Measurements from ENCODE around the gene RND2. TPM values are rescaled to one million over a fixed set of nuclear protein-coding genes. Genes with fewer than 3 reads are reported as not detected.
A peak's percentile ranks its signal among the peaks of the same experiment; 100 is the strongest.

RND2 gene
- total RNA-seq, 1 donor from 2014 or later = 75.8 TPM

- no peak for TF ChIP-seq CTCF (IDR thresholded peaks at IDR 0.05; ENCODE audit: partially characterized antibody, unreplicated experiment)
- Mint-ChIP-seq H3K27me3 (ENCODE audit: unreplicated experiment) (peaks cover 2% of the 10 kb centered on the region), H3K27ac (ENCODE audit: unreplicated experiment) (peak overlapping the region; percentile 75), H3K9me3 (ENCODE audit: unreplicated experiment) (peaks cover 12% of the 10 kb centered on the region), H3K4me3 (ENCODE audit: unreplicated experiment) (peak overlapping the region; percentile 40), H3K36me3 (ENCODE audit: unreplicated experiment) (no peaks in the 10 kb centered on the region), H3K4me1 (ENCODE audit: low read depth, unreplicated experiment) (peaks cover 54% of the 10 kb centered on the region)
- DNase-seq = no peak
These were observed 5.2 kb downstream of the RND2 start for GRCh38 chr17:43030137-43030767.

DNA sequence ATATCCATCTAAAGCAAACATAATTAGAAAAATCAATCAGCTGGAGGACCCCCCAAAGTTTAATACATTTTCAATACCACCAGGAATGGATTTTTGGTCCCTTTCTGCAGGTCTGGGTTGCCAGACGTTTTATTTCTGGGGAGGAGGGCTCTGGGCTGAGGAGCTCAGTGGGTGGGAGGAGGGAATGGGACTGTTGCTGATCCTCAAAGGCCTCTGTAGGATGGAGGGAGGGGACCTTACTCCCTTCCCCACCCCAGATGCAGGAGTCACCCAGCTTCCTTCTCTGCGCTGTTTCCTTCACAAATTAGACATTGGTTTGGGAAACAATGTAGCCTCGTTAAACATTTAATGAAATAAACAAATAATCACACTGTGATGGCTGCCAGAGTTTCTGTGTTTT lies 6.6 kb downstream of the RND2 start:
- no peak for TF ChIP-seq CTCF (IDR thresholded peaks at IDR 0.05; ENCODE audit: partially characterized antibody, unreplicated experiment)
- H3K9me3 Mint-ChIP-seq (ENCODE audit: unreplicated experiment) = peaks cover 12% of the 10 kb centered on the region
- no peaks in the 10 kb centered on the region for H3K36me3 Mint-ChIP-seq (ENCODE audit: unreplicated experiment)
- peaks cover 3% of the 10 kb centered on the region for H3K27me3 Mint-ChIP-seq (ENCODE audit: unreplicated experiment)
- peaks cover 57% of the 10 kb centered on the region for H3K4me1 Mint-ChIP-seq (ENCODE audit: low read depth, unreplicated experiment)
- peak overlapping the region; percentile 46 for H3K4me3 Mint-ChIP-seq (ENCODE audit: unreplicated experiment)
- H3K27ac Mint-ChIP-seq (ENCODE audit: unreplicated experiment) = no peak overlapping the region
- no peak for DNase-seq

GRCh38 chr17:43033948-43034881 lies 9.2 kb downstream of the RND2 start:
- Mint-ChIP-seq H3K4me3 (ENCODE audit: unreplicated experiment) (peak overlapping the region; percentile 89), H3K27ac (ENCODE audit: unreplicated experiment) (peak overlapping the region; percentile 98), H3K27me3 (ENCODE audit: unreplicated experiment) (peaks cover 3% of the 10 kb centered on the region), H3K9me3 (ENCODE audit: unreplicated experiment) (peaks cover 14% of the 10 kb centered on the region), H3K36me3 (ENCODE audit: unreplicated experiment) (no peaks in the 10 kb centered on the region), H3K4me1 (ENCODE audit: low read depth, unreplicated experiment) (peaks cover 48% of the 10 kb centered on the region)
- TF ChIP-seq CTCF (IDR thresholded peaks at IDR 0.05; ENCODE audit: partially characterized antibody, unreplicated experiment) = no peak
- DNase-seq = peak; percentile 69

GRCh38 chr17:43034894-43035293 lies 9.9 kb downstream of the RND2 start:
- DNase-seq = no peak
- TF ChIP-seq CTCF (IDR thresholded peaks at IDR 0.05; ENCODE audit: partially characterized antibody, unreplicated experiment) = no peak
- Mint-ChIP-seq H3K36me3 (ENCODE audit: unreplicated experiment) (no peaks in the 10 kb centered on the region), H3K4me1 (ENCODE audit: low read depth, unreplicated experiment) (peaks cover 43% of the 10 kb centered on the region), H3K27me3 (ENCODE audit: unreplicated experiment) (peaks cover 3% of the 10 kb centered on the region), H3K4me3 (ENCODE audit: unreplicated experiment) (peak overlapping the region; percentile 89), H3K9me3 (ENCODE audit: unreplicated experiment) (peaks cover 11% of the 10 kb centered on the region), H3K27ac (ENCODE audit: unreplicated experiment) (peak overlapping the region; percentile 98)

DNA sequence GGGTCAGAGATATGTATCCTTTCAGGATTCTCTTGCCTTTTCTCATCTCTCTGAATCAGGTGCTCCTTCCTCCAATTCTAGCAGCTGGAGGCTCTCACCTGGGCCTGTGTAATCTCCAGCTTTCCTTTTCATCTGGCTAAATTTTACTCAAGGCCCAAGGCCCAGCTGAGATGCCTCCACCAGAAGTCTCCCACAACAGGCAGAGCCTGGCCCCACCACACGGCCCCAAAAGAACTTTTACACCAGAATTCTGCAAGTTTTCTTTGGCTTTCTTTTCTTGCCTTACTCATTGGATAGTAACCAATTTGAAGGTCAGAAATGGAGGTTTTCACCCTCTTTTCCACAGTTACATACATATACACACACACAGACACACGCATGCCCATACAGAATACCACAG lies 14.6 kb downstream of the RND2 start:
- peaks cover 3% of the 10 kb centered on the region for H3K27me3 Mint-ChIP-seq (ENCODE audit: unreplicated experiment)
- no peaks in the 10 kb centered on the region for H3K36me3 Mint-ChIP-seq (ENCODE audit: unreplicated experiment)
- H3K4me1 Mint-ChIP-seq (ENCODE audit: low read depth, unreplicated experiment) = peaks cover 53% of the 10 kb centered on the region
- no peak for TF ChIP-seq CTCF (IDR thresholded peaks at IDR 0.05; ENCODE audit: partially characterized antibody, unreplicated experiment)
- H3K9me3 Mint-ChIP-seq (ENCODE audit: unreplicated experiment) = peaks cover 12% of the 10 kb centered on the region
- no peak overlapping the region for H3K4me3 Mint-ChIP-seq (ENCODE audit: unreplicated experiment)
- H3K27ac Mint-ChIP-seq (ENCODE audit: unreplicated experiment) = peak overlapping the region; percentile 4
- no peak for DNase-seq
